Suprapubic skin (tissue), 4 donors: ENCODE measurements around the gene REV3L. TPM values are rescaled to one million over a fixed set of nuclear protein-coding genes. Genes with fewer than 3 reads are reported as not detected.

ENCODE experiments used
- DNase-seq, 2 donors: peaks; one replicate each; pipeline ENCODE4 v3.0.0-alpha.2; 2019; ENCODE audit warnings: low spot score in 2 of 2
- H3K27ac ChIP-seq: fragments of 200-600 bp; sonication (generic); one replicate; pipeline ENCODE4 v1.5.1; 2019
- H3K27me3 ChIP-seq: fragments of 200-600 bp; sonication (generic); one replicate; pipeline ENCODE4 v1.5.1; 2019
- H3K36me3 ChIP-seq: fragments of 200-600 bp; sonication (generic); one replicate; pipeline ENCODE4 v1.5.1; 2019
- H3K4me1 ChIP-seq: fragments of 200-600 bp; sonication (generic); one replicate; pipeline ENCODE4 v1.5.1; 2019
- H3K4me3 ChIP-seq: fragments of 200-600 bp; sonication (generic); one replicate; pipeline ENCODE4 v1.5.1; 2019; ENCODE audit warnings: mild to moderate bottlenecking
- H3K9me3 ChIP-seq: fragments of 200-600 bp; sonication (generic); one replicate; pipeline ENCODE4 v1.5.1; 2019
- EP300 ChIP-seq: sonication (generic); formaldehyde crosslinking; IDR thresholded peaks from one replicate; pipeline ENCODE4 v1.6.1; 2017; ENCODE audit warnings: antibody characterized with exemption
- POLR2A ChIP-seq, 2 donors: fragments of 450-650 bp; IDR thresholded peaks; one replicate each; pipeline ENCODE4 v1.6.1; 2017; ENCODE audit warnings: antibody characterized with exemption in 2 of 2, mild to moderate bottlenecking in 2 of 2, moderate library complexity in 2 of 2
- POLR2AphosphoS5 ChIP-seq, 3 donors: sonication (generic); formaldehyde crosslinking; IDR thresholded peaks; one replicate each; pipeline ENCODE4 v1.6.1; 2017; ENCODE audit warnings: antibody characterized with exemption in 3 of 3
- WGBS: methylation state at CpG from one replicate; pipeline ENCODE4 v1.1.5; 2018; 5-methylcytosine and 5-hydroxymethylcytosine counted together
- total RNA-seq, 4 donors: library from RNA; depleted of rRNA; stranded (reverse); fragments of >200 nt; gene quantifications; one replicate each; pipeline ENCODE4 v1.1.0, GENCODE V29; 2016
- TF ChIP-seq, protein P1 (sequence below), 2 donors: fragments of 200-600 bp in 1 of 2; fragments of 450-650 bp in 1 of 2; sonication (generic) in 1 of 2; IDR thresholded peaks; one replicate each; pipeline ENCODE4 v1.5.1; 2016 to 2019; ENCODE audit warnings: antibody characterized with exemption in 2 of 2, mild to moderate bottlenecking in 1 of 2, moderate library complexity in 1 of 2

Gene REV3L
- total RNA-seq, 4 donors from 2014 or later, result 15.7 to 47.5 (median 21.5) TPM

DNA sequence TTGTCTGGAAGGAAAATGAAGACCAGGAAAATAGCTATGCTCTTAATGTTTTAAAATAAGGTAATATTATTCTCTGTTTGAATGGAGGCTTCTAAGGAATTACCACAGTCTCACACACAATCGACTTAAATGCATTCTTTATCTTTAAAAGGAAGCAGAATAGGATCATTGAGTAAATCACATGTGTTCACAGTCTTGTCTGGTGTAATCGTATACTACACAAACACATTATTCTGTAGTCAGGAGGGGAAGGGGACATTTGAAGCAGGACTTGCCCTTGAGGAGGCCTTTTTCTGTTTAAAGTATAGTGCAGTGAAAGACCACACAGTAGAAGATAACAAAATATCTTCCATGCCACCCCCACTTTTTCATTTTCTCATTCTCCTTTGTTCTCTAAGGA is 20.6 kb upstream of the REV3L start:
- no peaks in the 10 kb centered on the region for H3K36me3 ChIP-seq
- no peak overlapping the region for H3K27ac ChIP-seq
- TF ChIP-seq EP300 (no peak), POLR2A (IDR thresholded peaks at IDR 0.05) (no peak), POLR2AphosphoS5 (IDR thresholded peaks at IDR 0.05) (no peak)
- TF ChIP-seq, protein P1, sequence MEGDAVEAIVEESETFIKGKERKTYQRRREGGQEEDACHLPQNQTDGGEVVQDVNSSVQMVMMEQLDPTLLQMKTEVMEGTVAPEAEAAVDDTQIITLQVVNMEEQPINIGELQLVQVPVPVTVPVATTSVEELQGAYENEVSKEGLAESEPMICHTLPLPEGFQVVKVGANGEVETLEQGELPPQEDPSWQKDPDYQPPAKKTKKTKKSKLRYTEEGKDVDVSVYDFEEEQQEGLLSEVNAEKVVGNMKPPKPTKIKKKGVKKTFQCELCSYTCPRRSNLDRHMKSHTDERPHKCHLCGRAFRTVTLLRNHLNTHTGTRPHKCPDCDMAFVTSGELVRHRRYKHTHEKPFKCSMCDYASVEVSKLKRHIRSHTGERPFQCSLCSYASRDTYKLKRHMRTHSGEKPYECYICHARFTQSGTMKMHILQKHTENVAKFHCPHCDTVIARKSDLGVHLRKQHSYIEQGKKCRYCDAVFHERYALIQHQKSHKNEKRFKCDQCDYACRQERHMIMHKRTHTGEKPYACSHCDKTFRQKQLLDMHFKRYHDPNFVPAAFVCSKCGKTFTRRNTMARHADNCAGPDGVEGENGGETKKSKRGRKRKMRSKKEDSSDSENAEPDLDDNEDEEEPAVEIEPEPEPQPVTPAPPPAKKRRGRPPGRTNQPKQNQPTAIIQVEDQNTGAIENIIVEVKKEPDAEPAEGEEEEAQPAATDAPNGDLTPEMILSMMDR (IDR thresholded peaks at IDR 0.05), result no peak
- WGBS, result 52% methylated on average over 2 of the region's 2 CpGs
- no peak for DNase-seq
- no peaks in the 10 kb centered on the region for H3K9me3 ChIP-seq
- H3K4me3 ChIP-seq, result no peak overlapping the region
- peaks cover 4% of the 10 kb centered on the region for H3K4me1 ChIP-seq
- H3K27me3 ChIP-seq, result no peaks in the 10 kb centered on the region

DNA sequence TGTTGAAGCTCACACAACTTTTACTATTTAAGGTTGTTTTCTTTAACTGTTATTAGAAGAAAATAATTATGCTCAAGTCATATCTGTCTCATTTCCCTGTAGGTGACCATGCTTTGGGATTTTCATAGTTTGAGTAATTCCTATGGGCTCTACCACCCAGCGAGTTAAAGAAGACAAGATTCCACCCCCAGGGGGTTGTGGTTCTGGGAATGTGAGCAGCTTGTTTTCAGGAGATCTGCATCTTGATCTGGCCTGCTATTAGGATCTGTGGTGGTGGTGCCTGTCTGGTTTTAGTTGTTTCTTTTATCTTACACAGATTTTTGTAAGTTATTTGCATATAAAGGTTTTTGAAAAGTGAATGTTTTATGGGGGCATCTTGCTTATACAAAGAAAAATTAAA is 20.2 kb upstream of the REV3L start:
- 76% methylated on average over 1 of the region's 1 CpG for WGBS
- Histone ChIP-seq H3K9me3 (no peaks in the 10 kb centered on the region), H3K27me3 (no peaks in the 10 kb centered on the region), H3K4me3 (no peak overlapping the region), H3K36me3 (no peaks in the 10 kb centered on the region), H3K27ac (no peak overlapping the region), H3K4me1 (peaks cover 4% of the 10 kb centered on the region)
- no peak for DNase-seq
- TF ChIP-seq POLR2AphosphoS5 (IDR thresholded peaks at IDR 0.05), result no peak
- no peak for TF ChIP-seq EP300
- TF ChIP-seq, protein P1 (IDR thresholded peaks at IDR 0.05), result no peak
- TF ChIP-seq POLR2A (IDR thresholded peaks at IDR 0.05), result no peak

DNA sequence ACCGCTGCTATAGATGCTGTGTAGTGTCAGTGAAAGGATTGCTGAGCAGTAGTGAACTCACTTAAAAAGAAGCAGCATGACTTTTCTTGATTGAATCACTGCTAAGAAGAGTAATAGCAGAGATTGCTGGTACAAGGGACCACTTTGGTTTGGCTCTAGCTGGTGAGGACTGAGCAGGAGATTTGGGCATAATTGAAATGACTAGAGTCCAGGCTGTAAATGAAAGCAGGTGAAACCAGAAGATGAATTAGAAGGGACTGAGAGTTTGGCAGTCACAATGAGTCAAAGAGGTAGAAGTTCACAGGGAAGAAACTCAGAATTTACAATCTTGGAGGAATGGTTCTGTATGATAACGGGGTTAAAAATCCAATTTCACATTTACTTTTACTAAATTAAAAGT is 19.1 kb upstream of the REV3L start:
- TF ChIP-seq POLR2AphosphoS5 (IDR thresholded peaks at IDR 0.05), result no peak
- TF ChIP-seq, protein P1 (IDR thresholded peaks at IDR 0.05), result no peak
- no peak for TF ChIP-seq POLR2A (IDR thresholded peaks at IDR 0.05)
- no peak for TF ChIP-seq EP300
- DNase-seq, result no peak
- WGBS, result 94% methylated on average over 2 of the region's 2 CpGs
- Histone ChIP-seq H3K4me1 (peaks cover 4% of the 10 kb centered on the region), H3K9me3 (no peaks in the 10 kb centered on the region), H3K27me3 (no peaks in the 10 kb centered on the region), H3K36me3 (no peaks in the 10 kb centered on the region), H3K4me3 (no peak overlapping the region), H3K27ac (no peak overlapping the region)

DNA sequence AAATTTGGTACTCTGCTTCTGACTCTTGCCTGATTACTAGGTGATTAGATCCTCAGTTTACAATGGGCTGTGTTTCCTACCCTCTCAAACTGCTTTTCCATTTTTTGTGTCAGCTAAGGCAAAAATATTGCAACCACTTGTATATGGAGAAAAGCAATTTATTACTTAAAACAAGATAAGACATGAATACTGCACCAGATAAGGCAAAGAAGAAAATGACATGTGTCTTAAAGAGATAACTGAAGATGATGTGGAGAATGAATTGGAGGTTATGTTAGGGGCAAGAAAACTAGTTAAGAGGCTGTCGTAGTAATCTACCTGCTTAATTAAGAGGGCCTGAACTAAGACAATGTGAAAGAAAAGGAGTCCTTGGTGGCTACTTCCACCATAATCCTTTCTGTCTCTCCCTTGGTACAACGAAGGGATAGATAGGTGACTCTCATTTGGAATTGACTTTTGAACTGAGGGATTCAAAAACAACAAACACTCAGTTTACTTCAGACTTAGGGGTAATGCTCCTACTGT is 16.3 kb upstream of the REV3L start:
- no peak overlapping the region for H3K4me3 ChIP-seq
- H3K27ac ChIP-seq, result no peak overlapping the region
- DNase-seq, result no peak
- no peaks in the 10 kb centered on the region for H3K9me3 ChIP-seq
- H3K36me3 ChIP-seq, result no peaks in the 10 kb centered on the region
- H3K27me3 ChIP-seq, result no peaks in the 10 kb centered on the region
- H3K4me1 ChIP-seq, result peaks cover 11% of the 10 kb centered on the region
- TF ChIP-seq, protein P1 (IDR thresholded peaks at IDR 0.05), result no peak
- TF ChIP-seq POLR2AphosphoS5 (IDR thresholded peaks at IDR 0.05), result no peak
- no peak for TF ChIP-seq EP300
- no peak for TF ChIP-seq POLR2A (IDR thresholded peaks at IDR 0.05)
- 93% methylated on average over 2 of the region's 2 CpGs for WGBS

DNA sequence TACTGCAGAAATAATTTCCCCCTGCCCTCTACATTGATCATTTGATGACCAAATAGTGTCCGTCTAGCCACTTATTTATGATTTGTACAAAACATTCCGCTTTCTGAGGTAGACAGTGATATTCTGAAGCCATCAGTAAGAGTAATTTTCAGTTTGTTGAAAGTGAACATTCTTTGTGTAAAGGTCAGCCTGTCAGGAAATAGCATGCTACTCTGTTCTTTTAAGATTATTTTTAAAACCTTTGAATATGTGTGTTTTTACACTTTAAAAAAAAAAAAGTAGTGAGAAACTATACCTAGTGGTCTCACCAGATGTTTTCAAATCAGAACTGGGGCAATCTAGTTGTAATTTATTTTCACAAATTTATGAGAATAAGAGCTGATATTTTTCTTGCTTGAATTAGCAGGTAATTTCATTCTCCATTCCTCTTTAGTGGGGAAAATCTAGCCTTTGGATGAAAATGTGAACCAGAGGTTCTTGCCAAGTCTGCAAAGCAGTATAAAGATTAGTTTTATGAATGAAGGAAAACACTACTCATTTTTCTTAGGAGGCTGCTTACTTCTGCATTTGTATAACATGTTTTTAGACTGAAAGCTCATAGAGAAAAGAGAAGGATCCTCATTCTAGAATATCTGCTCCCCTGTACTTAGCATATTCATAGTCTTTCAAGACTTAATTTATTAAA is 12.1 kb upstream of the REV3L start:
- Histone ChIP-seq H3K27me3 (no peaks in the 10 kb centered on the region), H3K27ac (no peak overlapping the region)
- 99% methylated on average over 2 of the region's 2 CpGs for WGBS

More for the DNA sequence above, 12.1 kb upstream of the REV3L start:
- Histone ChIP-seq H3K4me1 (peaks cover 8% of the 10 kb centered on the region), H3K4me3 (no peak overlapping the region), H3K36me3 (no peaks in the 10 kb centered on the region), H3K9me3 (no peaks in the 10 kb centered on the region)
- TF ChIP-seq POLR2AphosphoS5 (IDR thresholded peaks at IDR 0.05) (no peak), EP300 (no peak), POLR2A (IDR thresholded peaks at IDR 0.05) (no peak)
- TF ChIP-seq, protein P1 (IDR thresholded peaks at IDR 0.05), result no peak
- DNase-seq, result no peak
